Activated T-cell treated with anti-CD3 and anti-CD28 coated beads for 1 hour (primary cell): ENCODE measurements around the gene IGFL1.
"Not testable (repeated sequence)": the region's sequence is repeated elsewhere in the genome, so short reads cannot be mapped to it uniquely, and the experiment has no call there.

ENCODE experiments used
- DNase-seq: peaks from one replicate; pipeline ENCODE4 v3.0.0-alpha.2; 2020; ENCODE audit warnings: low read depth

The IGFL1 gene

GRCh38 chr19:46202426-46202825 lies 27.1 kb upstream of the IGFL1 start:
- DNase-seq, result no peak

DNA sequence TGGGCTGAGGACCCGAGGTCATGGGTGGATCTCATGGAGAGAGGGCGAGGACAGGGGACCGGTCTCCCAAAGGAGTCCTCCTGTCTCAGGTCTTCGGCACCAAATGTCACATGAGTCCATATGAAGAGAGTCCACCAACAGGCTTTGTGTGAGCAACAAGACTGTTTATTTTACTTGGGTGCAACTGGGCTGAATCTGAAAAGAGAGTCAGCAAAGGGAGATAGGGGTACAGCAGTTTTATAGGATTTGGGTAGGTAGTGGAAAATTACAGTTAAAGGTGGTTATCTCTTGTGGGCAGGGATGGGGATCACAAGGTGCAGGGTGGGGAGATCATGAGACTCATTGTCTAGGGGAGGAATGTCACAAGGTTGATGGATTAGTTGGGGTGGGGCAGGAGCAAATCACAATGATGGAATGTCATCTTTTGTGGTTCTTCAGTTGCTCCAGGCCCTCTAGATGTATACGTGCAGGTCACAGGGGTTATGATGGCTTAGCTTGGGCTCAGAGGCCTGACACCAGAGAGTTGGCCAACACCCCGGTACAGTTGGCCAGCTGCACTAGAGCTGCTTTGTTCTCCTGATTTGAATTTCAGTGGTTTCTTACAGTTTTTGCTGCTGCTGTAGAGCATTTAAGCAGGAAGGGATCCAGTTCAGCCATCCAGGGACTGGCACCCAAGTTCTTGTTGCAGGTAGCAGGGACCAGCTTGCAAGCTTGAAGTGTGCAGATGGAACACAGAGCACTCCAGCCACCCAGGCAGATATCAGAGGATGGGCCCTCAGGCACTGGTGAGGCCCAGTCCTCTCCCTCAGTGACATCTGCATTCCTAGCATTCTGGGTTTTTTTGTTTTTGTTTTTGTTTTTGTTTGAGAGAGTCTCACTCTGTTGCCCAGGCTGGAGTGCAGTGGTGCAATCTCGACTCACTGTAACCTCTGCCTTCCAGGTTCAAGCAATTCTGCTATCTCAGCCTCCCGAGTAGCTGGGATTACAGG lies 26.4 kb upstream of the IGFL1 start:
- no peak for DNase-seq

GRCh38 chr19:46204008-46204407 lies 25.5 kb upstream of the IGFL1 start:
- no peak for DNase-seq

DNA sequence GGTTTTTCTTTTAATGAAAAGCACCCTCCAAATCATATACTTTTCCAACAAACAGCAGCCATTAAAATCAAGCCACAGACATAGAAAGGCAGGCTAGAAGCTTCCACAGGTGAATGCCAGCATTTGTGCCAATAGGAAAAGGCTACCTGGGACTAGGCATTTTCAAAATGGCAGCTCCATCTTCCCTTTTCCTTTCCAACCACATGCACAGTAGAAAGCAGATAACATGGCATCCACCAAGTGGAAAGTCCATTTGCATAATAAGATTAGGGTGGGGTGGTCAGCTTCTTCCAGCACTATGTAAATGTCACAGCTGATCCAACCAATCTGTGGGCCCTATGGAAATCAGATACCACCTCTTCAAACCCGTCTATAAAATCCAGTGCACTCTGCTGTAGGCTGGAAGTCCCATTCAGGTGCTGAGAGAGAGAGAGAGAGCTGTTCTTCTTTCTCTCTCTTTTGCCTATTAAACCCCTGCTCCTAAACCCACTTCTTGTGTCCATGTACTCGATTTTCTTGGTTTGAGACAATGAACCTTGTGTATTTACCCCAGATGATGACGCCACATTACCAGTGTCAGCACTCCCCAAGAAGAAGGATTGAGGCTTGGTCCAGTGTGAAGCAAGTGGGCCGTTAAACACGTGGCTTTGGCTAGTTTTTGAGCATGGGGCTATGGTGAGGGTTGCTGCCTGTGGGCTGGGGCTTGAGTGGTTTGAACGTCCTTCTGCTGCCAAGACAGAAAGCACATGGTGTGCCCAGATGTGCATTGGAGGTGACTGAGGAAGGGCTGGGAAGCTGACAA lies 24.2 kb upstream of the IGFL1 start:
- DNase-seq, result no peak

DNA sequence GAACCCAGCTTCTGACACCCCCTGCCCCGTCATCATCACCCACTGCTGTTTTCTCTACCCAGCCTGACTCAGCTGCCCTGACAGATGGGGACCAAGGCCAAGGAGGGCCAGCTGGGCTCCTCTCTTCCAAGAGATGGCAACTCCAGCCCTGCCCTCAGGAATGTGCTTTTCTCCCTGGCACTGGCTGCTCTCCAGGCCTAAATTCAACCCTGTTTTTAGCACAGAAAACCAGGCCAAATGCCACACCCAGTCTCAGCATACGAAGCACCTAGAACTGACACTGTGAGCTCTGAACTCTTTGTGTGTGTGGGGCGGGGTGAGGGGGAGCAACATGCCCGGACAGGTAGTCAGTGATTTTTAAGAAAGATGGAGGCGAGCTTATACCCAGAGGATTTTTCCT lies 23.4 kb upstream of the IGFL1 start:
- DNase-seq, result no peak

GRCh38 chr19:46206682-46207081 lies 22.9 kb upstream of the IGFL1 start:
- DNase-seq, result no peak

- DNase-seq, result not testable (repeated sequence)
Observed at GRCh38 chr19:46207858-46208257, 21.7 kb upstream of the IGFL1 start.

GRCh38 chr19:46209051-46209450 lies 20.5 kb upstream of the IGFL1 start:
- no peak for DNase-seq

DNA sequence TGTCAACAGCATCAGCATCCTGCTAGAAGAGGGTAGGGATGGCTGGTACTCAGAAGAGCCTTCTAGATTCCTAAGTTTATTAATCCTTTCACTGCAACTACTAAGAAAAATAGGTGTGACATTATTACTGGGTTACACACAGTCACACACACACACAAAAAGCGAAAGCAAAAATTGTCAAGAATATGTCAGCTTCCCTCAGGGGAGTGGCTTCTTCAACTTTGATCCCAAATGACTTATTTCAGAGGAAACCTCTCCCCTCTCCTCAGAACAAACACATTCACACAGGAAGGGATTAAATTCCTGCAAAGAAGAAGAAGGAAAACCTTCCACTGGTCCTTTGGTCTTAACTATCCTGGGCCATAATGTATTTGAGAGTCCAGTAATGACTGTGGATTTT lies 20.1 kb upstream of the IGFL1 start:
- no peak for DNase-seq

DNA sequence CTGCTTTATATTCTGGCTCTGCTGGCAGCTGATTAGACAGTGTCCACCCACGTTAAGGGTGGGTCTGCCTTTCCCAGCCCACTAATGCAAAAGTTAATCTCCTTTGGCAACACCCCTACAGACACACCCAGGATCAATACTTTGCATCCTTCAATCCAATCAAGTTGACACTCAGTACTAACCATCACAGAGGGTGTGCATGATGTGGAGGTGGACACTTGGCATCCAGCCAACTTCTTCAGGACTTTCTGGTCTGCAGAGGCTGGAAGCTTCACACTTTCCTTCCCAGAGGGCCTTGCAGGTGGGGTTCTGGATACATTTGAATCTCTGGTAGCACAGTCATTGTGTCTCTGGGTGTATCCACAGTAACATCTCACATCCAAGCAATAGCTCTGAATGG lies 18.9 kb upstream of the IGFL1 start:
- no peak for DNase-seq

DNA sequence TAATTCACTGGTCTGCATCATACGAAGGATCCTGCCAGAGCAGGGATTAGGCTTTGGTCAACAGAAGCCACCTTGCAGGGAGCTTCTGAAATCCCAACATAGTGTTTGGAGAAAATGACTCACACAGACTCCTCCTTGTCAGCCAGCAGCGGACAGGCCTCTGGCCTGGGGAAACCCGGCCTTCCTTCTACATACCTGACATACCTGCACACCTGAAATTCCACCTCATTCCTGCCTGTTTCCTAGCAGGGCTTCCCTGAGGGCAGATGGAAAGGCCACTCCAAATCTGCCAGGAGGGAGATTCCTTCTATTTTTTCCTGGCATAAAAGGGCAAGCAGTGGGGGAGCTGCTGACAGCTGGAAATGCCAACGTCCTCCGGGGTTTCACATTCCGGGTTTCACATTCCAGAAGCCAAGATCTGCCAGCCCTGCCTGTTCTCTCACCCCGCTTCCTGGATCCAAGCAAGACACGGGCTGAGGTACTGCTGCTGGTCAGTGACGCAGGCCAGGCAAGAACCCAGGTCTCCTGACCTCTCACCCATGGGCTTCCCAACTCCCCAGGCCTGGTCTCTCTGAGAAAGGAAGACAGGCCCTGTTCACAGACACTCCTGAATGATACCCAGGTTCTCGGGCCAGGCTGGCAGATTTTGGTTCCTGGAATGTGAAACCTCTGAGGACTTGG lies 18.2 kb upstream of the IGFL1 start:
- no peak for DNase-seq

- DNase-seq, result not testable (repeated sequence)
Observed at GRCh38 chr19:46212592-46212991, 16.9 kb upstream of the IGFL1 start.

DNA sequence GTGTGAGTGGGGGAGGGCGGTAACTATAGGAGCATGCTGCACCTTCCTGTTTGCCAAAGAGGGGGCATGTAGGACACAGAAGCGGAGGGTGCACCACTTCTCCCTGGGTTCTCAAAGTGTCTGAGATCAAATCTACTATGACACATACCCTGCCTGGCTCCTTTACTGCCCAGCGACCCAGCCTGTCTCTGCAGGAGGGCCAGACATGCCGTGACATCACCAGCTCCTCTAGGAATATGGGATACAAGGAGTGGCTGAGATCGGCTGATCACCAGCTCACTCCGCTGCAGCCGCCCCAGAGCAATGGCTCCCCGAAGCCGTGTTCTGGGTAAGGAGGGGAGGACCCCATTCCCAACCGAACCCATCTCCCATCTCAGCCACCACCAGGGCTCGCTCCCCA lies 16.4 kb upstream of the IGFL1 start:
- DNase-seq, result no peak

- DNase-seq, result no peak
Observed at GRCh38 chr19:46213806-46214205, 15.7 kb upstream of the IGFL1 start.

DNA sequence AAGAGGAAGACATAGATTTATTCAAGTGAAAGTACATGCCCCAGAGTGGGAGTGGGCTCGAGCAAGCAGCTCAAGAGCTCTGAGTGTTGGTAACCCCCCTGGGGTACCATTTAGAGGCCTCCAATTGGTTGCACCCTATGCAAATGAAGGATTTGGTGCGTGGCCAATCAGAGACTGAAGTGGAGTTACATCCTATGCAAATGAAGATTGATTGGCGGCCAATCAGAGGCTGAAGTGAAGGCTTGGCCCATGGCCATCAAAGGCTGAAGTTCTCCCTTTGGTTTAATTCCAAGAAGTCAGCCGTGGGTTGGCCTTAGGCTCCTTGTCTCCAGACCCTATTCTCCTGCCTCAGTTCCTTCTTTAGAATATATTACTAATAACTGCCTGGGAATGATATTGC lies 12.9 kb upstream of the IGFL1 start:
- DNase-seq, result no peak

DNA sequence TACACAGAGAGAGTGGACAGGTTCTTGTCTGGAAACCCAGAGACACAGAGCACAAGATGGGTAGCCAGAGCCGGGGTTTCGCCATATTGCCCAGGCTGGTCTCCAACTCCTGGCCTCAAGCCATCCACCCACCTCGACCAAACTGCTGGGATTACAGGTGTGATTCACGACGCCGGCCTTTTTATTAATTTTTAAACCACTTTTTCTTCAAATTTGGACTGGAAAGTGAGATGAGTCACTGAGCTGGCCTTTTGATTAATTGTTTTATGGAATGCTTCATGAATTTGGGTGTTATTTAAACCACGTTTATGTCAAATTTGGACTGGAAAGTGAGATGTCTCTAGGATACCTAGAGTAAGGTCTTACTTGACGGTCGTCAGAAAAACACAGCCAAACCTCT lies 12.1 kb upstream of the IGFL1 start:
- DNase-seq, result no peak

GRCh38 chr19:46218160-46218559 lies 11.4 kb upstream of the IGFL1 start:
- no peak for DNase-seq

DNA sequence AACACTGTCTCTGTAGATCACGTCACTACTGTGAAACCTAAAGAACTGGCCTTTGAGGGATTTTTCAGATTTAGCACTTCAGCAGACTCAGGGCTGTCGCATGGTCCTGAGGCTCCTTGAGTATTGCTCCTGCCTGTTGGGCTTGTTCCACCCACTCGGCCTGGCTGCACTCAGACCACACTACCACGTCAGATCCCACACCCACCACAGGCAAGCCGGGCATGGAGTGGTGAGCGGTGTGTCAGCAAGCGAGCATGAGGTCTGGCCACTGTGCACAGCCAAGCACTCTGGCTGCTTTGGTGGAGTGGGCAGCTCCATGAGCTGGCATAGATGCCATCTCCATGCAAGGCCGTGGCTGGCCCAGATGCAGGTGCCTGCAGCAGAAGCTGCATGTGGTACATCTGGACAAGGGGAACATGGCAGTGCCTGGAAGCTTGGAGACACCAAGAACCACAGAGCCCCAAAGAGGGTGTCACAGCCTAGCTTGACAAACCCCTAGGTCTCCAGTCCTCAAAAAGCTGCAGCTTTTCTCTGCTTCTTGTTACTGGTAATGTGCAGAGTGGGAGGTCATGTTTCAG lies 9.4 kb upstream of the IGFL1 start:
- no peak for DNase-seq

- no peak for DNase-seq
Observed at GRCh38 chr19:46221152-46221551, 8.4 kb upstream of the IGFL1 start.

DNA sequence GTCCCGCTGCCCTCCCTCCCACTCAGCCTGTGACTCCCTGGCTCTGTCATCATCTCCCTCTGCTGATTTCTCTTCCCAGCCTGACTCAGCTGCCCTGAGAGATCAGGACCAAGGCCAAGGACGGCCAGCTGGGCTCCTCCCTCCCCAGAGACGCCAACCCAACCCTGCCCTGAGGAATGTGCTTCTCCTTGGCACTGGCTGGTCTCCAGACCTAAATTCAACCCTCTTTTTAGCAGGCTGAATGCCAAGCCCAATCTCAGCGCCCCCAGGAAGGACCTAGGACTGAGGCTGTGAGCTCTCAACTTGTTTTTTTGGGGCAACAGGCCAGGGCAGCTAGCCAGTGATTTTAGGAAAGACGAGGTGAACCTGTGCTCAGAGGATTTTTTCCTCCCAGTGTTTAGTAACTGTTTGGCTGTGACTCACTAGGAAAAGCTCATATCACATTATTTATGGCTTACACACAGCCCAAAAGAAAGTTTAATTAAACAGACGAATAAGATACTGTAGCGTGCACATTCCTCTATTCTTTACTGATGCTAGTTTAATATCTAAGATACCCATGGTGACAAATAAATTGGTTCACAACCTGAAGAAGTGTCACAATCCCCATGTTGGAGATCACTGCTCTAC lies 7.4 kb upstream of the IGFL1 start:
- no peak for DNase-seq

DNA sequence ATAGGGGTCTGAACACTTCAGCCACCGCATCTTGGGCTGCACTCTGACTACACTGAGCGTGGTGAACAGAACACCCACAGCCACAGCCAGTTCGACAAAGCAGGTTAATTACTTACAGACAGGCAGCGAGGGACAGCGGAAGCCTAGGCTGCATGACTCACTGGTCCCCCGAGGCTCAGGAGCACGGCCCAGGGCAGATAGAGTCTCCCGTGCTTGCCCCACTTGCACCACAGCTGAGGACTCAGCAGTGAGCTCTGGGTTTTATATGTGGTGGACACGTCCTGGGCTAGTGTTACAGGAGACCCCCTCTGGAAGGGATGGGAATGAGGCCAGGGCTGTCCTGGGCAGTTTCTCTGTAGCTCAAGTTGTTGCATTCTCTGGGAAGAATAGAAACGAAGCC lies 5.8 kb upstream of the IGFL1 start:
- DNase-seq, result not testable (repeated sequence)

DNA sequence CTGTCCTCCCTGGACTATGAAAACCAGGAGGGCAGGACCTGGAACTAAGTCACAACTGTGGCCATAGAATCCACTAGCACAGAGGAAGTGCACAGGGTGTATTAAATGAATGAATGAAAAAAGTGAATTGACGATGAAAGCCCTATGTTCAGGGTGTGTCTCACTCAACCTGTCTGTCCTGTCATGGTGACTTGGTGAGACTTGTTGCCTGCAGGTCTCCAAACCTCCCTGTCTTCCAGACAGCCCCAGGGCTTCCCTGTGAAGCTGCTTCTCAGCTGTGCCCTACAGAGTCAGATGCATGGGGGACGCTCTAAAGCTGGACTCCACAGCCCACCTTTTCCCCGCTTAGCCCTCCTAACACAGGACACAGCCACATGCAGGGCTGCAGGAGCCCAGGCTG lies 4.8 kb upstream of the IGFL1 start:
- no peak for DNase-seq
